Tongue (tissue), 2 donors: ENCODE measurements around the gene PPL. TPM values are rescaled to one million over a fixed set of nuclear protein-coding genes. Genes with fewer than 3 reads are reported as not detected.
"Not testable (repeated sequence)": the region's sequence is repeated elsewhere in the genome, so short reads cannot be mapped to it uniquely, and the experiment has no call there.

ENCODE experiments used
- DNase-seq: peaks from one replicate; pipeline ENCODE4 v3.0.0-alpha.2; 2015
- total RNA-seq: library from RNA; depleted of rRNA; stranded (reverse); fragments of >200 nt; gene quantifications from one replicate; pipeline ENCODE4 v1.2.3, GENCODE V29; 2014

Gene PPL
- total RNA-seq, 1 donor from 2014 or later, result 105 TPM

- no peak for DNase-seq
Observed at GRCh38 chr16:4934591-4934990, 2.4 kb downstream of the PPL start.

GRCh38 chr16:4933871-4934395, 3.0 kb downstream of the PPL start:
- DNase-seq, result no peak

GRCh38 chr16:4933433-4933832, 3.5 kb downstream of the PPL start:
- DNase-seq, result no peak

DNA sequence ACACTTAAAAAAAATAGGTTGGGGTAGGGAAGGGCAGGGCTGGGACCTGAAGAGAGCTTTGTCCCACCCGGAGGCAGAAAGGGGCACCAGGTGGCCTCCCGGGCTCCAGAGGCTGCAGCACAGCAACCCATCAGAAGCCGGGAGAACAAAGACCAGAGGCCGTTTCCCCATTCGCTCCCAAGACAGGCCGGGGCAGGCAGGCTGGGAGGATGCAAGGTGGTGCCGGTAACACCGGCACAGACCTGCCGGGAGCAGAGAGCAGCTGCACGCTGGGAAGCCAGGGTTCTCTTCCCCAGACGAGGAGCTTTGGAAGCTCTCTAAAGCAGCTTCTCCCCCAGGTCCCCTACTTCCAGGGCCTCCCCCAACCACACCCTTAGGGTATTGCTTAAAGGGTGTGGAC, 5.6 kb downstream of the PPL start:
- peak; percentile 30 for DNase-seq

DNA sequence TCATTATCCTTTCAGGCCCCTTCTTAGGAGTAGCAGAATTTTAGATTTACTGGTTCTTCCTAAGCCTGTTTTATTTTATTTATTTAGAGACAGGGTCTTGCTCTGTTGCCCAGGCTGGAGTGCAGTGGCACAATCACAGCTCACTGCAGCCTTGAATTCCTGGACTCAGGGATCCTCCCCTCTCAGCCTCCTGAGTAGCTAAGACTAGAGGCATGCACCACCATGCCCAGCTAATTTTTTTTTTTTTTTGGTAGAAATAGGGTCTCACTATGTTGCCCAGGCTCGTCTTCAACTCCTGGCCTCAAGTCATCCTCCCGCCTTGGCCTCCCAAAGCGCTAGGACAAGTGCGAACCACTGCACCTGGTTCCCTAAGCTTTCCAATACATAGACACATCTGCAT, 7.3 kb downstream of the PPL start:
- DNase-seq, result not testable (repeated sequence)

GRCh38 chr16:4928227-4928626, 8.7 kb downstream of the PPL start:
- DNase-seq, result no peak

GRCh38 chr16:4927661-4928060, 9.3 kb downstream of the PPL start:
- no peak for DNase-seq

GRCh38 chr16:4926928-4927327, 10.0 kb downstream of the PPL start:
- DNase-seq, result no peak

- DNase-seq, result no peak
Observed at GRCh38 chr16:4925791-4926190, 11.2 kb downstream of the PPL start.

DNA sequence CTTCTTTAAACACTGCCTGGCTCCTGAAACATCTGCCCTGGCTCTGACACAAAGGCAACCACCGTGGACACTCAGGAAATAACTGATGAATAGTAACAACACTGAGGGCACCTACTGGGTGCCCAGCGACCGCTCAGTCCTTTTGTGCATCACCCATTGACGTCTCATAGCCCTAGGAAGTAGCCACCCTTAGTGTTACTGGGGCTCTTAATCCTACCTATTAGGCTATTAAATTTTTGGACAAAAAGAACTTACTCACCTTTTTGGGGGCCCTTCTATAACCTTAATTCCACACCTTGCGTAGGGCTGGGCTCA, 11.7 kb downstream of the PPL start:
- no peak for DNase-seq

- DNase-seq, result peak; percentile 28
Observed at GRCh38 chr16:4924593-4925292, 12.2 kb downstream of the PPL start.

DNA sequence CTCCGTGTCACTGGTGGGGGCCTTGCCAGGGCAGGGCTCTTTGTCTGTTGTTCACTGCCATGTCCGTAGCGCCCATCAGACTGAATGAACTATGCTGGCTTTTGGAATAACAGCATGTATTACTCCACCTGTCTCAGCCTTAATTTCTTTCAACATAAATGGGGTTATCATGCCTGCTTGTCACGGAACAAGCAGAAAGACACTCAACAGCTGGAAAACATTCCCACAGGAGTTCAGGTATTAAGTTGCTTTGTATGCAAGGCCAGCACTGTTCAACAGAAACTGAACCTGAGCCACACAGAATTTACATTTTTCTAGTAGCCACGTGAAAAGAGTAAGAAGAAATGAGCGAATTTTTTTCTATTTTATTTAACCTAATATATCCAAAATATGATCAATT, 13.1 kb downstream of the PPL start:
- no peak for DNase-seq

- DNase-seq, result peak; percentile 36
Observed at GRCh38 chr16:4922721-4923342, 14.1 kb downstream of the PPL start.

- no peak for DNase-seq
Observed at GRCh38 chr16:4920826-4921225, 16.1 kb downstream of the PPL start.

- peak; percentile 55 for DNase-seq
Observed at GRCh38 chr16:4918781-4919251, 18.1 kb downstream of the PPL start.

DNA sequence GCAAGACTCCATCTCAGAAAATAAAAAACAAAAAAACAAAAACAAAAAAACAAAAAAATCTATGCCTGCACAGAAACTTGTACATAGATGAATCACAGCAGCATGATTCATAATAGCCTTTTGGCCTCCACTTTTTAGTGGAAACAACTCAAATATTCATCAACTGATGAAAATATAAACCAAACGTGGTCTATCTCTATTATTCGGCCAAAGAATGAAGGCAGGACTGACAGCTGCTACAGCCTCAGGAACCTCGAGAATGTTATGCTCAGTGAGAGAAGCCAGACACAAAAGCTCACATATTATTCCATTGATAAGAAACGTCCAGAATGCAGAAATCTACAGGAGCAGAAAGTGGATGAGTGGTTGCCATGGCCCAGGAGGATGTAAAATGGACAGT, 19.8 kb downstream of the PPL start:
- DNase-seq, result no peak

GRCh38 chr16:4915226-4915761, 21.7 kb downstream of the PPL start:
- no peak for DNase-seq

- DNase-seq, result no peak
Observed at GRCh38 chr16:4914528-4915225, 22.3 kb downstream of the PPL start.

DNA sequence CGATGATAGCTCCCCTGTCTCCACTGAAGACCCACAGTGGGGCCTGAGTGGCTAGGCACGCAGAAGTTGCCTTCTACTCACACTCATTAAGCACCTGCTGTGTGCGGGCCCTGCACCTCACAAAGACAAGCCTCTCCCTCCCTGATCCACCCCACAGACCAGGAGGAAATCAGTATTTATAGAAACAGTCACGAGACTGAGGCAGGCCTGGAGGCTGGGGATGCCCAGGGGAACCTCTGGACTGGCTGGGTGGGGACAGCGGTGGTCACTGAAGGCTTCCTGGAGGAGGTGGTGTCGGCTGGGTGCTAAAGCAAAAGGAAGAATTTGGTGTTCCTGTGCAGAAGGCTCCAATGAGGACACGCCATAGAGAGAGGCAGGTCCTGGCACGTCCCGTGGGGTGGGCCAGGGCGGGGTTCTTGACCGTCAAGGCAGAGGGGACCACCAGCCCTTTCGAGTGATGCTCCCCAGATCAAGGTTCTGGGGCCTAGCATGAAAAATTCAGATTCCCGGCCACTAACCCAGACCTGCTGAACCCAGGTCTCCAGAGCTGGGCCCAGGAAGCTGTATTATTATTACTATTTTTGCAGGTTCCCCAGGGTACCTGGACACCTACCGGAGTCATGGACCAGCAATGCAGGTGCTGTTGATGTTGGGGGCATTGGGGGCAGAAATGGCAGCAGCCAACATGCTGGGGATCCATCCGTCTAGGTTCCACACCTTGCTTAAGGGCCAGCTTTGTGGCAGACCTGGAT, 23.0 kb downstream of the PPL start:
- no peak for DNase-seq

GRCh38 chr16:4913130-4913773, 23.7 kb downstream of the PPL start:
- no peak for DNase-seq

GRCh38 chr16:4911970-4912386, 25.0 kb downstream of the PPL start:
- DNase-seq, result no peak

DNA sequence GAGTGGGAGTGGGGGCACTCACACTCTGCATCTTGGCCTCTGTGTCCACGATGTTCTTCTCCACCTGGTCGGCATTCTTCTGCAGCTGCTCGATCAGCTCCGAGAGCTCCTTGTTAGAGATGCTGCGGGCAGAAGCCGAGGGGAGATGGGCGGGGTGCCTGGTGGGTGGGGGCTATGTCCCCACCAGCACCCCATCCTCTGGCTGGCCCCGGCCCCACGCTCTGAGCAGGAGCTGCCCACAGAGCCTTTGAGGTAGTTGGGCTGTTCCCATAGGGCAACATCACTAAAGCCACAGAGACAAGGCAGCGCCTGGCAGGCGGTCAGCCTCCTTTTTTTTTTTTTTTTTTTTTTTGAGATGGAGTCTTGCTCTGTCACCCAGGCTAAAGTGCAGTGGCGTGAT, 26.1 kb downstream of the PPL start:
- DNase-seq, result no peak
